ENCODE data around the gene L3MBTL4. TPM values are rescaled to one million over a fixed set of nuclear protein-coding genes. Genes with fewer than 3 reads are reported as not detected.

Gene L3MBTL4
- total RNA-seq, 2 donors from 2014 or later = 0.27 to 5.3 TPM

DNA sequence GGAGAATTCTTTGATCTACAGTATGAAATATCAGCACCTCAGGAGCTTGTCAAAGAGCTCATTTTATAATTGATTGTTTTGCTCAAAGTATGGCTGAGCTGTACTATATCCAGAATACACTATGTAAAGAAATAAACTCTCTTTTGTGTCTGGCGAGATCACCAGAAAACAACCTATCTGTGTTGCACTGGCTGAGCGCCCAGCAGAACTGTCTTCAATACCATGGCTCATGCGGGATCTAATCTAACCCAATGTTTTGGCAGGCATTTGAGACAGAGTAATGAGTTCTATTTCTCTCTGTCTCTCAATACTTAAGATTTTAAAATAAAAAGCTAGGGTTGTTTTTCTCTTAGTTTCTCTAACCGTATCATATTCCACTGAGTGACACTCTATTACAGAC, 192.4 kb downstream of the L3MBTL4 start:
- ATAC-seq (ENCODE audit: insufficient number of reproducible peaks, low FRiP score, low read depth) (no peak), DNase-seq (ENCODE audit: low spot score) (no peak)
- no peak overlapping the region for H3K4me3 ChIP-seq
- H3K4me1 ChIP-seq (ENCODE audit: control insufficient read depth in 1 of 2, low read depth in 2 of 2) = no peaks in the 10 kb centered on the region
- H3K27ac ChIP-seq = no peak overlapping the region
- H3K9me3 ChIP-seq = peaks cover 4% of the 10 kb centered on the region
- H3K27me3 ChIP-seq (replicated peaks; ENCODE audit: insufficient read depth) = no peaks in the 10 kb centered on the region
- H3K36me3 ChIP-seq = no peaks in the 10 kb centered on the region
- TF ChIP-seq, protein P1, sequence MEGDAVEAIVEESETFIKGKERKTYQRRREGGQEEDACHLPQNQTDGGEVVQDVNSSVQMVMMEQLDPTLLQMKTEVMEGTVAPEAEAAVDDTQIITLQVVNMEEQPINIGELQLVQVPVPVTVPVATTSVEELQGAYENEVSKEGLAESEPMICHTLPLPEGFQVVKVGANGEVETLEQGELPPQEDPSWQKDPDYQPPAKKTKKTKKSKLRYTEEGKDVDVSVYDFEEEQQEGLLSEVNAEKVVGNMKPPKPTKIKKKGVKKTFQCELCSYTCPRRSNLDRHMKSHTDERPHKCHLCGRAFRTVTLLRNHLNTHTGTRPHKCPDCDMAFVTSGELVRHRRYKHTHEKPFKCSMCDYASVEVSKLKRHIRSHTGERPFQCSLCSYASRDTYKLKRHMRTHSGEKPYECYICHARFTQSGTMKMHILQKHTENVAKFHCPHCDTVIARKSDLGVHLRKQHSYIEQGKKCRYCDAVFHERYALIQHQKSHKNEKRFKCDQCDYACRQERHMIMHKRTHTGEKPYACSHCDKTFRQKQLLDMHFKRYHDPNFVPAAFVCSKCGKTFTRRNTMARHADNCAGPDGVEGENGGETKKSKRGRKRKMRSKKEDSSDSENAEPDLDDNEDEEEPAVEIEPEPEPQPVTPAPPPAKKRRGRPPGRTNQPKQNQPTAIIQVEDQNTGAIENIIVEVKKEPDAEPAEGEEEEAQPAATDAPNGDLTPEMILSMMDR (IDR thresholded peaks at IDR 0.05) = no peak

DNA sequence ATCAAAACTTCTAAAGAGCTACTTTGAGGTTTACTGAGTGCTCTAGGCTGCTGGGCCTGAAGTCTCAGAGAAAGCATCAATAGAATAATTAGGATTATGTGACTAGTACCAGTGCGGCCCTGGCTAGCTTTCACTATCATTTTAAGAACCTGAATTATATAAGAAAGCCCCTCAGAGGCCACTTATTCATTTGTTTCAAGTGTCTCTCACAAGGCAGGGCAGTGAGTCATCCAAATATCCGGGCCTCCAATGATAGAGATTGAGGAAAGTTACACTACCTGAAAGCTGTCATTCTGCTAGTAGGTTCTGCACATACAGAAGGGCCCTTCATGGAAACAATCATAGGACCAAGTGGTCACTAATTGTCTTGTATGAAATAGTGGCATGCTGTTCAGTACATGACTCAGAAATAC, 193.1 kb downstream of the L3MBTL4 start:
- ATAC-seq (ENCODE audit: insufficient number of reproducible peaks, low FRiP score, low read depth) (no peak), DNase-seq (ENCODE audit: low spot score) (no peak)
- Histone ChIP-seq H3K9me3 (peaks cover 4% of the 10 kb centered on the region), H3K4me1 (ENCODE audit: control insufficient read depth in 1 of 2, low read depth in 2 of 2) (no peaks in the 10 kb centered on the region), H3K27ac (no peak overlapping the region), H3K36me3 (no peaks in the 10 kb centered on the region), H3K27me3 (replicated peaks; ENCODE audit: insufficient read depth) (no peaks in the 10 kb centered on the region), H3K4me3 (no peak overlapping the region)
- TF ChIP-seq, protein P1 (IDR thresholded peaks at IDR 0.05) = no peak

DNA sequence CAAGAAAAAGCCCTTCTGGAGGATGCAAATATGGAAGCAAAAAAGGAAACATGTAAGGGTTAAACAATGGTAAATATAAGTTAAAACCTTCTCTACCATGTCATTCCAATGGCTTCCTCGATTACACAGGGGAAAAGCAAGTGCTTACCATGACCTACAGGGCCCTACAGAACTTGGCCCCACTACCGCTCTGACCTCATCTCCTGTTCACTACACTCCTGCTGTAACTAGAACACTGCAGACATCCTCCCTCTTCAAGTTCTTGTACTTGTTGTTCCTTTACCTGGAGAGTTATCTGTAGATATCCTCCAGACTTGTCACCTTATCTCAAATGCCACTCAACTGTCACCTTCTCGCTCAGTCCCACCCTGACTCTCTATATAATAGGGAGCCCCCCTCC, 194.6 kb downstream of the L3MBTL4 start:
- TF ChIP-seq, protein P1 (IDR thresholded peaks at IDR 0.05) = no peak
- DNase-seq (ENCODE audit: low spot score) = no peak
- no peak for ATAC-seq (ENCODE audit: insufficient number of reproducible peaks, low FRiP score, low read depth)

DNA sequence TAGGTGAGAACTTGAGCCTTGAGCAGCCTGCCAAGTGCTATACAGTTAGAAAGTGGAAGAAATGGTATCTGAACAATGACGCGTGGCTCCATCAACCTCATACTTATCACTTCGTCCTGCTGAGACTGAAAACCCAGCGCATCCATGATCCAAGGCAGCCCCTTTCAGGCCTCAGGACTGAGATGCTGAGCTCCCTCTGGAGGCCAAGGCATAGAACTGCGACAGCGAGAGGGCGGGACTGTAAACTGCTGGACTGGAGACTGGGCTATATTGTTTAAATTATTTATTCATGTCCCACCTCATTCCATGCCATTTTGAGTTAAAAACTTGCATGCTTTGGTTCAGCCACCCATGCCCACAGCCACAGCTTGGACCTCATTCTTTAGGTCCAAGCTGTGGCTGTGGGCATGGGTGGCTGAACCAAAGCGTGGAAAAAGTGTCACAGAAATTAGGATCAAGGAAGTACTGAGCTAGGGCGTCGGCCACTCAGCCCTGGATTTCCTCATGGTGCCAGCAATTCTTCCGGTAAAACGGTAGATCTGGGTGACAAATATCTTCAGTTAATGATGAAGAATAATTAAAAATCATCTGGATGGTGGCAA, 195.5 kb downstream of the L3MBTL4 start:
- DNase-seq (ENCODE audit: low spot score) (no peak), ATAC-seq (ENCODE audit: insufficient number of reproducible peaks, low FRiP score, low read depth) (no peak)
- H3K4me1 ChIP-seq (ENCODE audit: control insufficient read depth in 1 of 2, low read depth in 2 of 2) = no peaks in the 10 kb centered on the region
- H3K4me3 ChIP-seq = no peak overlapping the region
- no peaks in the 10 kb centered on the region for H3K27me3 ChIP-seq (replicated peaks; ENCODE audit: insufficient read depth)
- H3K36me3 ChIP-seq = no peaks in the 10 kb centered on the region
- no peaks in the 10 kb centered on the region for H3K9me3 ChIP-seq
- TF ChIP-seq, protein P1 (IDR thresholded peaks at IDR 0.05) = no peak
- H3K27ac ChIP-seq = no peak overlapping the region

More for the DNA sequence above, 194.6 kb downstream of the L3MBTL4 start:
- Histone ChIP-seq H3K9me3 (no peaks in the 10 kb centered on the region), H3K27ac (no peak overlapping the region), H3K36me3 (no peaks in the 10 kb centered on the region), H3K4me1 (ENCODE audit: control insufficient read depth in 1 of 2, low read depth in 2 of 2) (no peaks in the 10 kb centered on the region), H3K4me3 (no peak overlapping the region), H3K27me3 (replicated peaks; ENCODE audit: insufficient read depth) (no peaks in the 10 kb centered on the region)

DNA sequence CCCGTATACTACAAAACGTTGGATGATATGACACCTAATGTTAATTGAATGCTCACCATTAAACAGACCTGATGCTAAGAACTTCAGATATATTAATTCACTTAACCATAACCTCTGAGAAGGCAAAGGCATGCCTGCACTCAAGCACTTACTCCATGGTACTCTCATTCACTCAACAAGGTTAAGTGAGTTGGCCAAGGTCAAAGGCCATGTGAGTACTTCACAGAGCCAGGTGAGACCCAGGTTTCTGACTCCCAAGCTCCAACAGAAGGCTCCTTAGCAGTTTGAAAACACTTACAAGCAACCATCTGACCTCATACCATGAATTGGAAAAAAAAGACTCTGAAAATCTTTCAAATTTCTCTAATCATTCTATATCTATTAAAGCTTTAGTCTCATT, 198.8 kb downstream of the L3MBTL4 start:
- H3K4me3 ChIP-seq = no peak overlapping the region
- TF ChIP-seq, protein P1 (IDR thresholded peaks at IDR 0.05) = no peak
- H3K27ac ChIP-seq = no peak overlapping the region
- H3K9me3 ChIP-seq = no peaks in the 10 kb centered on the region
- ATAC-seq (ENCODE audit: insufficient number of reproducible peaks, low FRiP score, low read depth) (no peak), DNase-seq (ENCODE audit: low spot score) (no peak)
- no peaks in the 10 kb centered on the region for H3K36me3 ChIP-seq
- no peaks in the 10 kb centered on the region for H3K27me3 ChIP-seq (replicated peaks; ENCODE audit: insufficient read depth)
- H3K4me1 ChIP-seq (ENCODE audit: control insufficient read depth in 1 of 2, low read depth in 2 of 2) = no peaks in the 10 kb centered on the region
